Transverse colon (tissue), 4 donors: ENCODE measurements around the gene ADAMTS14. TPM values are rescaled to one million over a fixed set of nuclear protein-coding genes. Genes with fewer than 3 reads are reported as not detected.

Experiments used
- DNase-seq: peaks from one replicate; pipeline ENCODE4 v3.0.0-alpha.2; 2019
- H3K27ac ChIP-seq, 4 donors: fragments of 200-600 bp; sonication (generic); 2 replicates each; pipeline ENCODE4 v1.5.1; 2016 to 2018; ENCODE audit warnings: inconsistent platforms in 4 of 4
- H3K27me3 ChIP-seq: fragments of 200-600 bp; sonication (generic); 2 replicates; pipeline ENCODE4 v1.5.1; 2017; ENCODE audit warnings: inconsistent platforms
- H3K36me3 ChIP-seq, 4 donors: fragments of 200-600 bp; sonication (generic); 2 replicates each; pipeline ENCODE4 v1.5.1; 2017 to 2019; ENCODE audit warnings: inconsistent platforms in 4 of 4
- H3K4me1 ChIP-seq, 4 donors: fragments of 200-600 bp; sonication (generic); 2 replicates each; pipeline ENCODE4 v1.5.1; 2017 to 2020; ENCODE audit warnings: inconsistent platforms in 4 of 4
- H3K4me3 ChIP-seq, 4 donors: fragments of 200-600 bp; sonication (generic); 1 replicate in 1 of 4; 2 replicates in 3 of 4; pipeline versions ENCODE4 v1.5.1 to v1.6.1; 2017 to 2019; ENCODE audit warnings: inconsistent platforms in 4 of 4
- H3K9me3 ChIP-seq, 2 donors: fragments of 200-600 bp; sonication (generic); 2 replicates each; pipeline ENCODE4 v1.5.1; 2017 to 2019; ENCODE audit warnings: inconsistent platforms in 2 of 2
- EP300 ChIP-seq: sonication (generic); formaldehyde crosslinking; IDR thresholded peaks from one replicate; pipeline ENCODE4 v1.6.1; 2017; ENCODE audit warnings: antibody characterized with exemption, low read depth
- POLR2A ChIP-seq: fragments of 450-650 bp; IDR thresholded peaks from one replicate; pipeline ENCODE4 v1.6.1; 2016; ENCODE audit warnings: antibody characterized with exemption, mild to moderate bottlenecking, moderate library complexity
- POLR2AphosphoS5 ChIP-seq, 3 donors: sonication (generic); formaldehyde crosslinking; IDR thresholded peaks; one replicate each; pipeline ENCODE4 v1.6.1; 2016; ENCODE audit warnings: antibody characterized with exemption in 3 of 3
- WGBS, 2 donors: methylation state at CpG; one replicate each; pipeline ENCODE4 v1.1.5; 2018; ENCODE audit warnings: low coverage in 1 of 2; 5-methylcytosine and 5-hydroxymethylcytosine counted together
- in situ Hi-C, 4 donors: fragments of 200-750 bp; cut with MboI; loops; one replicate each; pipeline versions ENCODE4 v1.15.0 to v1.15.1; 2017; ENCODE audit warnings: low sequenced_read_pairs in 3 of 4, low pct_ligation_motif_present in 1 of 4, low pct_unique_long_range_greater_than_20kb in 1 of 4
- intact Hi-C: fragments of 100-400 bp; cut with DNase I; formaldehyde crosslinking; loops from one replicate; pipeline ENCODE4 v1.15.1; 2023; ENCODE audit warnings: low total_unique reads
- total RNA-seq, 4 donors: library from RNA; depleted of rRNA; stranded (reverse); fragments of >200 nt; gene quantifications; one replicate each; pipeline ENCODE4 v1.1.0, GENCODE V29; 2016
- TF ChIP-seq, protein P1 (sequence below), 5 experiments: fragments of 200-600 bp in 3 of 5; fragments of 450-650 bp in 2 of 5; sonication (generic) in 3 of 5; IDR thresholded peaks; 1 replicate in 2 of 5; 2 replicates in 3 of 5; pipeline ENCODE4 v1.5.1; 2016 to 2017; ENCODE audit warnings: antibody characterized with exemption in 5 of 5, inconsistent platforms in 3 of 5, mild to moderate bottlenecking in 2 of 5, moderate library complexity in 1 of 5

The ADAMTS14 gene
- total RNA-seq, 4 donors from 2014 or later = 0.95 to 3.8 (median 1.4) TPM

DNA sequence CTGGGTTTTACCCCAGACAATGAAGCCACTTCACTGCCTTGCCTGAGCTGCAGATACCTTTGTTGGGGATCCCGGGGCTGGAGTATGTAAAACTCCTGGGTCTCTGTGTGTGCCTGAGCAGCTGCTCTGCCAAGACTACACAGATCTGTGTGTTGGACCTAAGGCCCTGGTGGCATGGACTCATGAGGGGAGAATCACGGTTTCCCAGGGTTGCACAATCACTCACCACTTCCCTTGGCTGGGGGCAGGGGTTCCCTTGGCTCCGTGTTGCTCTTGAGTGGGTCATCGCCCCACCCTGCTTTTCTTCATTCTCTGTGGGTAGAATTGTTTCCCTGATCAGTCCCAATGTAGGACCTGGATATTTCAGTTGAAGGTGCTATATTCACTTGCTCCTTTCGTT is 126.8 kb downstream of the ADAMTS14 start:
- DNase-seq = no peak
- Histone ChIP-seq H3K4me3 (no peak overlapping the region), H3K9me3 (no peaks in the 10 kb centered on the region), H3K27me3 (peaks cover 10% of the 10 kb centered on the region), H3K36me3 (no peaks in the 10 kb centered on the region), H3K27ac (no peak overlapping the region), H3K4me1 (no peaks in the 10 kb centered on the region)
- TF ChIP-seq, protein P1, sequence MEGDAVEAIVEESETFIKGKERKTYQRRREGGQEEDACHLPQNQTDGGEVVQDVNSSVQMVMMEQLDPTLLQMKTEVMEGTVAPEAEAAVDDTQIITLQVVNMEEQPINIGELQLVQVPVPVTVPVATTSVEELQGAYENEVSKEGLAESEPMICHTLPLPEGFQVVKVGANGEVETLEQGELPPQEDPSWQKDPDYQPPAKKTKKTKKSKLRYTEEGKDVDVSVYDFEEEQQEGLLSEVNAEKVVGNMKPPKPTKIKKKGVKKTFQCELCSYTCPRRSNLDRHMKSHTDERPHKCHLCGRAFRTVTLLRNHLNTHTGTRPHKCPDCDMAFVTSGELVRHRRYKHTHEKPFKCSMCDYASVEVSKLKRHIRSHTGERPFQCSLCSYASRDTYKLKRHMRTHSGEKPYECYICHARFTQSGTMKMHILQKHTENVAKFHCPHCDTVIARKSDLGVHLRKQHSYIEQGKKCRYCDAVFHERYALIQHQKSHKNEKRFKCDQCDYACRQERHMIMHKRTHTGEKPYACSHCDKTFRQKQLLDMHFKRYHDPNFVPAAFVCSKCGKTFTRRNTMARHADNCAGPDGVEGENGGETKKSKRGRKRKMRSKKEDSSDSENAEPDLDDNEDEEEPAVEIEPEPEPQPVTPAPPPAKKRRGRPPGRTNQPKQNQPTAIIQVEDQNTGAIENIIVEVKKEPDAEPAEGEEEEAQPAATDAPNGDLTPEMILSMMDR (IDR thresholded peaks at IDR 0.05) = no peak
- TF ChIP-seq POLR2A = no peak
- no peak for TF ChIP-seq POLR2AphosphoS5 (IDR thresholded peaks at IDR 0.05)
- no peak for TF ChIP-seq EP300
- intact Hi-C loops = no loop called here
- 73% methylated on average over 5 of the region's 5 CpGs; no CpG with 5 or more reads in 1 of the 2 donors for WGBS, 2 donors
- in situ Hi-C loops = no loop called here

DNA sequence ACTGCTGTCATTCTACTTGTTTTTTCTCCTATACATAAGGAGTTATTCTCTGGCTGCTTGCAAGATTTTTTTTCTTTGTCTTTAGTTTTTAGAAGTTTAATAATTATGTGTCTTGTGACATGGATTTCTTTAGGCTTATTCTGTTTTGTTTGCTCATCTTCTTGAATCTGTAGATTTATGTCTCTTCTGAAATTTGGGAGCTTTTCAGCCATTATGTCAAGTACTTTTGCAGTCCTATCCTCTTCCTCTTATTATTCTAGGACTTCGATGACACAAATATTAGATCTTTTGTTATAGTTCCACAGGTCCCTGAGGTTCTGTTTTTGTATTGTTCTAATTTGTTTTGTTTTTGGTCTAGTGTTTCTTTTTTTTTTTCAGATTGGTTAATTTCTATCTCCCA is 129.5 kb downstream of the ADAMTS14 start:
- no peak for DNase-seq
- no peaks in the 10 kb centered on the region for H3K9me3 ChIP-seq
- intact Hi-C loops = no loop called here
- peaks cover 10% of the 10 kb centered on the region for H3K27me3 ChIP-seq
- H3K4me1 ChIP-seq = no peaks in the 10 kb centered on the region
- H3K4me3 ChIP-seq = no peak overlapping the region
- in situ Hi-C loops = no loop called here
- 77 to 89% methylated on average over 1 of the region's 1 CpG for WGBS, 2 donors
- no peak overlapping the region for H3K27ac ChIP-seq
- no peaks in the 10 kb centered on the region for H3K36me3 ChIP-seq
- no peak for TF ChIP-seq POLR2AphosphoS5 (IDR thresholded peaks at IDR 0.05)
- TF ChIP-seq, protein P1 (IDR thresholded peaks at IDR 0.05) = no peak

DNA sequence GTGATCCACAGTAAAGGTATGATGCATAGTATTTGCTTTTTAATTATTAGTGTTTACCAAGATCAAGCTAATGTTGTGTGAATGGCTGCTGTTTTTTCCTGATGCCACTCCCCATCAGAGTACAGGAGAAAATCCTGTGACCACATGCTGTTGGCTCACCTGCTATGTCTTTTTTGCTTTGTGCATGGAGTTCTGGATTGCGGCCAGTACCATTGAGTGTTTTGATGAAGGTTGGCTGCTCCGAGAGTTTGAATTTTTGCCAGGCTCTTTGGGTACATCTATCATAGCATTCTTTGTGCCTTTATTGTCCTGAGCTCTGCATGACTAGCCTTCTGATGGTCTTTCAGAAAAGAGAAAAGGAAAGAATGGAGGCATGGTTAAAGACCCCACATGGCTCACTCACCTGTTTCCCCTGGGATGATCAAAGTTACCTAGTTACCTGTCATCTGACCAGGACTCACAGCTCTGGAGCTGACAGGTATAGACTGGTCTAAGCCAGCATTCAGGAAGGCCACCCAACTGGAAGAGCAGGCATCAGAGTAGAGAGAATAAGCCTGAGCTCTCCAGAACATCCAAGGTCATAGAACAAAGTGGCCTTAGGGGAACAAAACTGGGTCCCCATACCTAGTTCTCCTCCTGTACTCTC is 131.6 kb downstream of the ADAMTS14 start:
- WGBS, 2 donors = 48 to 58% methylated on average over 2 of the region's 2 CpGs
- H3K36me3 ChIP-seq = no peaks in the 10 kb centered on the region
- DNase-seq = no peak
- no peaks in the 10 kb centered on the region for H3K27me3 ChIP-seq
- no peaks in the 10 kb centered on the region for H3K9me3 ChIP-seq
- no peak for TF ChIP-seq EP300
- TF ChIP-seq POLR2AphosphoS5 (IDR thresholded peaks at IDR 0.05) = no peak
- TF ChIP-seq, protein P1 (IDR thresholded peaks at IDR 0.05) = no peak
- TF ChIP-seq POLR2A = no peak
- in situ Hi-C loops = no loop called here
- H3K27ac ChIP-seq = no peak overlapping the region
- no peaks in the 10 kb centered on the region for H3K4me1 ChIP-seq
- intact Hi-C loops = no loop called here
- no peak overlapping the region for H3K4me3 ChIP-seq

DNA sequence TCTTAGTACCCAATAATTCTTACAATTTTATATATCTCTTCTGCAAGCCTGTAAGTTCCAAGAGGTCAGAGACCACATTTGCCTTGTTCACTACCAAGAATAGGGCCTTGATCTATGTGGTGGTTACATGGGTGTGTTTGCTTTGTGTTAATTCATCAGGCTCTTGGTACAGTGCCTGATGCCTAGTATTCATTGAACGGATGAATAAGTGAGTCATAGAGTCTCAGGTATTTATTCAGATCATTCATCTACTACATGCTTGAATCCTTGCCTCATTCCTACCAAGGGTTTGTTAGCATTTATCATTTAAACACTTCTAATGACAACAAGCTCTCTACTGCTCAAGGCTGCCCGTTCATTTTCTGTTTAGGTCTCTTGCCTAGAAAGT is 132.1 kb downstream of the ADAMTS14 start:
- WGBS, 2 donors = 54 to 78% methylated on average over 1 to 2 of the region's 2 CpGs
- no peak for DNase-seq
- no peaks in the 10 kb centered on the region for H3K36me3 ChIP-seq
- H3K9me3 ChIP-seq = no peaks in the 10 kb centered on the region
- no peaks in the 10 kb centered on the region for H3K4me1 ChIP-seq
- H3K27me3 ChIP-seq = no peaks in the 10 kb centered on the region
- H3K27ac ChIP-seq = no peak overlapping the region
- in situ Hi-C loops = no loop called here
- H3K4me3 ChIP-seq = no peak overlapping the region
- TF ChIP-seq POLR2AphosphoS5 (IDR thresholded peaks at IDR 0.05) = no peak
- intact Hi-C loops = no loop called here

DNA sequence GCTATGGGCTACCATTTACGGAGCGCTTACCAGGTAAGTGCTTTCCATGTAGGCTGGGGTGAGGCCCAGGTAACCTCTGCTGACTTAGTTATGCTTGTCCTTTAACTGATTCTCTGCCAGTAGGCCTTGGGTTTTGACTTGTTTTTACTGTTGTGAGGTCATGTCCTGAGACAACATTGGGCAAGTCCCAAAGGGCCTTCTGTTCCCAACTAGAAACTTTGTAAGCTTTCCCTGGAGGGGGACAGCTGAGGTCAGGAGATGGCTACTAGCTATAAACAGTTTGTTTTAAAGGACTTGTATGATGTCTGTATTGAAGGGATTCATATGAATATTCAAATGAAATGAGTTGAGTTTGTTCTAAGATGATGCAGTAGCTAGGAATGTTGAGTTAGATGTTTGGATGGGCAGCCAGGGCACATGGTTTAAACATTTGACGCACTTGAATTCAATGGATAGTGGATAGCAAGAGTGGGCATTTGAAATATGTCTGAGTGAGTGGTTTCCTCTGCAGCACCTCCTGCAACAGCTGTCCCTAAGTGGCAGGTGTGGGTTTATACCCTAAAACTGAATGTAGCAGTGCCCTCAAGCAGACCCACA is 133.4 kb downstream of the ADAMTS14 start:
- in situ Hi-C loops = no loop called here
- WGBS, 2 donors = 80 to 96% methylated on average over 1 to 3 of the region's 3 CpGs
- no peak for DNase-seq
- no peaks in the 10 kb centered on the region for H3K36me3 ChIP-seq
- no peaks in the 10 kb centered on the region for H3K27me3 ChIP-seq
- TF ChIP-seq POLR2A = no peak
- TF ChIP-seq, protein P1 (IDR thresholded peaks at IDR 0.05) = no peak
- no peak for TF ChIP-seq POLR2AphosphoS5 (IDR thresholded peaks at IDR 0.05)
- no peak for TF ChIP-seq EP300
- no peaks in the 10 kb centered on the region for H3K9me3 ChIP-seq
- no peak overlapping the region for H3K27ac ChIP-seq
- intact Hi-C loops = no loop called here
- no peaks in the 10 kb centered on the region for H3K4me1 ChIP-seq
- H3K4me3 ChIP-seq = no peak overlapping the region
